Fibroblast of mammary gland (primary cell): ENCODE data around the gene DNAI2.
"Not testable (repeated sequence)": the region's sequence is repeated elsewhere in the genome, so short reads cannot be mapped to it uniquely, and the experiment has no call there.

Experiments
- DNase-seq: peaks from one replicate; pipeline ENCODE4 v3.0.0-alpha.2; 2010; ENCODE audit warnings: low read depth
- H3K4me3 ChIP-seq: 2 replicates; pipeline ENCODE4 v1.5.1; 2011; ENCODE audit warnings: low read depth, mild to moderate bottlenecking, low read length, moderate library complexity; ENCODE audit not compliant: control insufficient read depth
- TF ChIP-seq, protein P1 (sequence below): conservative IDR thresholded peaks from 2 replicates; pipeline ENCODE4 v1.5.1; 2011; ENCODE audit warnings: low read depth, low read length, inconsistent platforms; ENCODE audit not compliant: control insufficient read depth, insufficient read depth

The DNAI2 gene

DNA sequence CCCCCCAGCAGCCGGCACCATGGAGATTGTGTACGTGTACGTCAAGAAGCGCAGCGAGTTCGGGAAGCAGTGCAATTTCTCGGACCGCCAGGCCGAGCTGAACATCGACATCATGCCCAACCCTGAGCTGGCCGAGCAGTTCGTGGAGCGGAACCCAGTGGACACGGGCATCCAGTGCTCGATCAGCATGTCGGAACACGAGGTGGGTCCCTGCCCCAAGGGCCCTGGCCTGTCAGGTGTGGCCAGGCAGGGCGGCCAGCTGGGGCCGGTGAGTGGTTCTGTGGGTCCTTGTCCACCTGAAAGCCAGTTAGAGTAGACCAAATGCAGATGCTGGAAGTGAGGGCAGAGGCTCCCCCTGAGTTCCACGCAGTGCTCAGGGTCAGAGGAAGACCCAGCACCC is 7.8 kb downstream of the DNAI2 start:
- H3K4me3 ChIP-seq, result no peak overlapping the region
- no peak for DNase-seq
- TF ChIP-seq, protein P1, sequence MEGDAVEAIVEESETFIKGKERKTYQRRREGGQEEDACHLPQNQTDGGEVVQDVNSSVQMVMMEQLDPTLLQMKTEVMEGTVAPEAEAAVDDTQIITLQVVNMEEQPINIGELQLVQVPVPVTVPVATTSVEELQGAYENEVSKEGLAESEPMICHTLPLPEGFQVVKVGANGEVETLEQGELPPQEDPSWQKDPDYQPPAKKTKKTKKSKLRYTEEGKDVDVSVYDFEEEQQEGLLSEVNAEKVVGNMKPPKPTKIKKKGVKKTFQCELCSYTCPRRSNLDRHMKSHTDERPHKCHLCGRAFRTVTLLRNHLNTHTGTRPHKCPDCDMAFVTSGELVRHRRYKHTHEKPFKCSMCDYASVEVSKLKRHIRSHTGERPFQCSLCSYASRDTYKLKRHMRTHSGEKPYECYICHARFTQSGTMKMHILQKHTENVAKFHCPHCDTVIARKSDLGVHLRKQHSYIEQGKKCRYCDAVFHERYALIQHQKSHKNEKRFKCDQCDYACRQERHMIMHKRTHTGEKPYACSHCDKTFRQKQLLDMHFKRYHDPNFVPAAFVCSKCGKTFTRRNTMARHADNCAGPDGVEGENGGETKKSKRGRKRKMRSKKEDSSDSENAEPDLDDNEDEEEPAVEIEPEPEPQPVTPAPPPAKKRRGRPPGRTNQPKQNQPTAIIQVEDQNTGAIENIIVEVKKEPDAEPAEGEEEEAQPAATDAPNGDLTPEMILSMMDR, result no peak

DNA sequence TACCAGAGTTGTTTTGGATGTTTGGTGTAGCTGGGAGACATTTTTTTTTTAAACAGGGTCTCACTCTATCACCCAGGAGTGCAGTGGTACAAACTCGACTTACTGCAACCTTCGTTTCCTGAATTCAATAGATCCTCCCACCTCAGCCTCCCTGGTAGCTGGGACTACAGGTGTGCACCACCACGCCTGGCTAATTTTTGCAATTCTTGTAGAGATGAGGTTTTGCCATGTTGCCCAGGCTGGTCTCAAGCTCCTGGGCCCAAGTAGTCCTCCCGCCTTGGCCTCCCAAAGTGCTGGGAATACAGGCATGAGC is 8.2 kb downstream of the DNAI2 start:
- not testable (repeated sequence) for H3K4me3 ChIP-seq, DNase-seq

DNA sequence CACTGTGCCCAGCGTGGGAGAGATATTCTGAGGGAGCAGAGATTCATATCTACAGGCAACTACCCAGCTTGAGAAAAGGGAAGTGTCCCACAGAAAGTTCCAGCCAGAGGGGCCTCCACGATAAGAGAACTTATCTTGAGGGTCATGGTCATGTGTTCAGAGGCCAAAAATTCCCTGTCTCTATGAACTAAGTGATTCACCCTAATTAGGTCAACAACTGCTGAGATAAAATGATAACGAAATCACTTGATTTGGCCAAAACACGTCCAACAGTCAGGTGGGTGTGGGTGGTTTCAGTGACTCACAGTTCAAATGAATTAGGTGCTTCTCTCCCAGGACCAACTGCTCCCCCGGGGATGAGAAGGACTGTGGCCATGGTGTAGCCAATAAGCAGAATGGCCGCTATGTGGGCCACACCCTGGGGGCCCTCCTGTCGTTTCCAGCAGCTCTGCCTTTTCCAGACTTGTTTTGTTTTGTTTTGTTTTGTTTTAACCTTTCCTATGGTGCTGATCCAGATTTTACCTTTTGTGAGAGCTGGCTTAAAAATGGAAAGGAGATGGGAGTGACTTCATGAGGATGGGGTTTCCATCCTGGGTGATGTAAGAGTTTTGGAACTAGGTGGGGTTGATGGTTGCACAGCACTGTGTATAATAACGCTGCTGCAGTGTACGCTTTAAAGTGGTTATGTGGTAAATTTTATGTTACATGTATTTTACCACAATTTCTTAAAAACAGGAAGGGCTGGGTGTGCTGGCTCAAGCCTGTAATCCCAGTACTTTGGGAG is 8.7 kb downstream of the DNAI2 start:
- H3K4me3 ChIP-seq, result no peak overlapping the region
- TF ChIP-seq, protein P1, result no peak
- peak; percentile 16 for DNase-seq

DNA sequence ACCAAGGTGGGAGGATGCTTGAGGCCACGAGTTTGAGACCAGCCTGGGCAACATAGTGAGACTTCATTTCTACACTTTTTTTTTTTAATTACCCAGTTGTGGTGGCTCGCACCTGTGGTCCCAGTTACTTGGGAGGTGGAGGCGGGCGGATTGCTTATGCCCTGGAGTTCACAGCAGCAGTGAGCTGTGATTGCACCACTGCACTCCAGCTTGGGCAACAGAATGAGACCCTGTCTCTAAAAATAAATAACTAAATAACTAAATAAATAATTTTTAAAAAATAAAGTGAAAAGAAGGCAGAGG is 9.3 kb downstream of the DNAI2 start:
- TF ChIP-seq, protein P1, result no peak

DNA sequence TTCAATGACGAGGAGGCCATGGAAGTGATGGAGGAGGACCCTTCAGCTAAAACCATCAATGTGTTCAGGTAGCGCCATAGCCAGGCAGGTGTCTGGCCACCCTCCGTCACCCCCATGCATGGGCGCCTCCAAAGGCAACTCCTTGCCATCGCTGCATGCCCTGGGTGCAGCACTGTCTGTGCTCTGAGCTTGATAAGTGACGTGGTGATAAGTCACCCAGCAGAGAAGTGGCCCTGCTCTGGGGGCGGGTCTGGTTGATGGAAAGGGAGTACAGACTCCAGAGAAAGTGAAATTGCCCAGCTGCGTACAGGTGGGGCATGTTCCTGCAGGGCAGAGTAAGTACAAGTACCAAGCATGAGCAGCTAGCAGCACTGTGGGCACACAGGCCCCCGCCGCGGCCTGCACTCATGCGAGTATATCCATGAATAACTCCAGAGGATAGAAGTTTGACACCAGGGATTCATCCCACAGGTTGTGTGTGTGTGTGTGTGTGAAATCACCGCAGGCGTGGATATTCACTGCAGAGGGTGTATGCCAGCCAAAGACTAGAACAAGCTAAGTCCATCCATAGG is 13.1 kb downstream of the DNAI2 start:
- TF ChIP-seq, protein P1, result no peak
- DNase-seq, result no peak
- H3K4me3 ChIP-seq, result no peak overlapping the region

More for the DNA sequence above, 9.3 kb downstream of the DNAI2 start:
- H3K4me3 ChIP-seq, result no peak overlapping the region
- DNase-seq, result no peak

DNA sequence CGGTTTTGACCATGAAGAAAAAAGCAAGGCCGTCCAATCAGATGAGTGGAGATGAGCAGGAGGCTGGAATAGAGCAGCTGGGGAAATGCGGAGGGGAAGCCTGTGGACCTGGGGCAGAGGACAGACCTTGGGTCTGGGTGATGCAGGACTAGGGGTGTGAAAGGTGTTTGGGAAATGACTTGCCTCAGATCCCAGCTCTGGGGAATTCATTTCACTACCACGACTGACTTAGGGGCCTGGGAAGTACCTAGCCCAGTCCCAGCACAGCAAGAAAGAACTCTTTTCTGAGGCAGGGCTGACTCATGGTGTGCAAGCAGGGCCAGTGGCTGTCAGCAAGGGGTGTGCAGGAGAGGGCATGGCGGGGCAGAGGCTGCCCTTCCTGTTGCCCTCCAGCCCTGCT is 14.8 kb downstream of the DNAI2 start:
- no peak for DNase-seq
- H3K4me3 ChIP-seq, result no peak overlapping the region
- TF ChIP-seq, protein P1, result no peak

DNA sequence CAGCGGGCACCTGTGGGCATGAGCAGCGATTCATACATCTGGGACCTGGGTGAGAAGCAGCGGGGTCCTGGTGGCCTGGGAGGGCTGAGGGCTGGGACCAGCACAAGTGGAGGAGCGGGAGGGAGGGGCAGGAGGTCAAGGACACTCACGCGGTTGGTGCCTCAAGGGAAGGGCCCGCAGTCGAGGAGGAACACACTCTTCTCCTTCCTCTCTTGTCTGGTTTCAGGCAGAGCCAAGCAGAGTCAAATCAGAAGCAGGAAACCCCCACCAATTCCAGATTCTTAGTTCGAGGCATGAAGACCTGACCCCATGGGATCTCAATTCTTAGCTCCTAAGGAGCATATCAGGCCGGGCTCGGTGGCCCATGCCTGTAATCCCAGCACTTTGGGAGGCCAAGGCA is 15.7 kb downstream of the DNAI2 start:
- TF ChIP-seq, protein P1, result no peak
- H3K4me3 ChIP-seq, result no peak overlapping the region
- DNase-seq, result no peak
